C4-2B (cell line): ENCODE measurements around the gene UTS2.

Experiments used
- CTCF ChIP-seq: fragments of 450-650 bp; conservative IDR thresholded peaks from 2 replicates; pipeline ENCODE4 v1.5.1; 2017; ENCODE audit warnings: mild to moderate bottlenecking
- ZFX ChIP-seq: fragments of 450-650 bp; IDR thresholded peaks from 2 replicates; pipeline ENCODE4 v1.6.1; 2017

DNA sequence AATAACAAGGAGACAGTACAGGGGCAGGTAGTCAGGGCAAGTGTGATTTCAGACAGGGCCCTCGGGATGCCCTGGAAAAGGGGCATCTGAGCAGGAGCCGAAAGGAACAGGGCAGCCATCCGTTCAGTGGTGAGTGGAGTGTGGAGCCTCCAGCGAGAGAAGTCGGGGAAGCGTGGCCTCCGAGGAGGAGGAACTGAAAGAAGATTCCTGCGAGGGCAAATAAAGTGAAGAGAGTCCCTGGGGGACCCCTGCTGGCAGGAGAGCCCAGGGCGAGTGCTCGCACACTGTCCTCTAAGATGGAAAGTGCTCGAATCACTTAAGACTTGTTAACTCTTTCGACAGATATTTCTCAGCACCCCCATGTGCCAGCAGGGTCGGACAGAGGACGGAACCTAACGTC, 3.5 kb upstream of the UTS2 start:
- TF ChIP-seq CTCF (no peak), ZFX (no peak)
